Measurements from ENCODE around the gene SERTAD1.

SERTAD1 gene

DNA sequence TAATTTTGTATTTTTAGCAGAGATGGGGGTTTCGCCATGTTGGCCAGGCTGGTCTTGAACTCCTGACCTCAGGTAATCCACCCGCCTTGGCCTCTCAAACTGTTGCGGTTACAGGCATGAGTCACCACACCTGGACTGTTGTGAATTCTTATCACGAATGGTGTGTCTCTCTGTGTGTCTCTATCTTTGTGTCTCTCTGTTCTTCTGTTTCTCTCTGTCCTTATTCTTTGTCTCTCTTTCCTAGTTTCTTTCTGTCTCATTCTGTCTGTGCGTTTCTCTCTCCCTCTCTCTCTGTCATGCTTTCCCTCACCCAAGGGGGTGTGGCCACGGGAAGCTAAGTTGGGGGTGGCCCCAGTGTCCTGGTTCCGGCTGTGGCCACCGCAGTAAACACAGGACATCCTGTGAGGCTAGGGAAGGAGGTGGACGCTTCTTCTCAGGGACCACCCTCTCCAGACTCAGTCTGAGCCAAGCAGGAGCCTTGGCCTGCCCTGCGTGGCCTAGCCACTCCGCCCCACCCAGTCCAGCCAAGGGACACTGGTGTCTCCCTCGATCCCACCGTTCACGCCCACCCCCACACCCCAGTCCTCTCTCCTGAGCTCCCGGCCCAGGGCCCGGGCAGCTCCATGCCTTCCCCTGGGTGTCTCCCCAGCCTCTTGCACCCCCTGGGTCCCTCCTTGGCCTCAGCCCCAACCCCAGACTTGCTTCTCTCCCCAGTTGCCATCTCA is 8.7 kb downstream of the SERTAD1 start:
- peak; percentile 67; the same call in 1 of the 2 replicates for TF ChIP-seq SIN3A (IDR thresholded peaks at IDR 0.05; ENCODE audit: borderline replicate concordance, insufficient read depth, low read length)
- TF ChIP-seq, protein P1, sequence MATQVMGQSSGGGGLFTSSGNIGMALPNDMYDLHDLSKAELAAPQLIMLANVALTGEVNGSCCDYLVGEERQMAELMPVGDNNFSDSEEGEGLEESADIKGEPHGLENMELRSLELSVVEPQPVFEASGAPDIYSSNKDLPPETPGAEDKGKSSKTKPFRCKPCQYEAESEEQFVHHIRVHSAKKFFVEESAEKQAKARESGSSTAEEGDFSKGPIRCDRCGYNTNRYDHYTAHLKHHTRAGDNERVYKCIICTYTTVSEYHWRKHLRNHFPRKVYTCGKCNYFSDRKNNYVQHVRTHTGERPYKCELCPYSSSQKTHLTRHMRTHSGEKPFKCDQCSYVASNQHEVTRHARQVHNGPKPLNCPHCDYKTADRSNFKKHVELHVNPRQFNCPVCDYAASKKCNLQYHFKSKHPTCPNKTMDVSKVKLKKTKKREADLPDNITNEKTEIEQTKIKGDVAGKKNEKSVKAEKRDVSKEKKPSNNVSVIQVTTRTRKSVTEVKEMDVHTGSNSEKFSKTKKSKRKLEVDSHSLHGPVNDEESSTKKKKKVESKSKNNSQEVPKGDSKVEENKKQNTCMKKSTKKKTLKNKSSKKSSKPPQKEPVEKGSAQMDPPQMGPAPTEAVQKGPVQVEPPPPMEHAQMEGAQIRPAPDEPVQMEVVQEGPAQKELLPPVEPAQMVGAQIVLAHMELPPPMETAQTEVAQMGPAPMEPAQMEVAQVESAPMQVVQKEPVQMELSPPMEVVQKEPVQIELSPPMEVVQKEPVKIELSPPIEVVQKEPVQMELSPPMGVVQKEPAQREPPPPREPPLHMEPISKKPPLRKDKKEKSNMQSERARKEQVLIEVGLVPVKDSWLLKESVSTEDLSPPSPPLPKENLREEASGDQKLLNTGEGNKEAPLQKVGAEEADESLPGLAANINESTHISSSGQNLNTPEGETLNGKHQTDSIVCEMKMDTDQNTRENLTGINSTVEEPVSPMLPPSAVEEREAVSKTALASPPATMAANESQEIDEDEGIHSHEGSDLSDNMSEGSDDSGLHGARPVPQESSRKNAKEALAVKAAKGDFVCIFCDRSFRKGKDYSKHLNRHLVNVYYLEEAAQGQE (IDR thresholded peaks at IDR 0.05; ENCODE audit: insufficient read depth in 1 of 2, low read depth in 2 of 2, low read length in 2 of 2) = no peak
- TF ChIP-seq TAF1 (IDR thresholded peaks at IDR 0.05; ENCODE audit: borderline replicate concordance, insufficient read depth, low read length) = no peak
- 0 out of 2 replicates have a peak, but pooled peaks have one; percentile 40 for TF ChIP-seq POLR2AphosphoS5 (IDR thresholded peaks at IDR 0.05; ENCODE audit: low read depth, low read length)
- TF ChIP-seq FOXP2 (optimal IDR thresholded peaks at IDR 0.05; ENCODE audit: borderline replicate concordance, extremely low read depth, extremely low read length, insufficient read depth) = peak; percentile 100

DNA sequence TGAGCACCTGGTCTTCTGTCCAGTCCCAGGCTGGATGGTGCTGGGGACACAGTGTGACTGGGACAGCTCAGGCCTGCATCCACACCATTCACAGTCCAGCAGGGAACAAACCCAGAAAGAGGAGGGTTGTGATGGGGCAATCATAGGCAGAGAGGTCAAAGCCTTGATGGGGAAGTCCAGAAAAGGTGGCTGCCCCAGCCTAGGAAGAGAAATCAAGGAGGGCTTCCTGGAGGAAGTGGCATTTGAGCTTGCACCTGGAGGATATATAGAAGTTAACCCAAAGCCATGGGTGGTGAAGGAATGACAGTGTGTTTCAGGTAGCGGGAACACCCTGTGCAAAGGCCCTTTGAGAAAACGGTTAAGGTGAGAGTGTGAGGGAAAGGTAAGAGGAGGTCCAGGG is 10.0 kb downstream of the SERTAD1 start:
- TF ChIP-seq TAF1 (IDR thresholded peaks at IDR 0.05; ENCODE audit: borderline replicate concordance, insufficient read depth, low read length) = no peak
- TF ChIP-seq, protein P1 (IDR thresholded peaks at IDR 0.05; ENCODE audit: insufficient read depth in 1 of 2, low read depth in 2 of 2, low read length in 2 of 2) = no peak
- no peak for TF ChIP-seq SIN3A (IDR thresholded peaks at IDR 0.05; ENCODE audit: borderline replicate concordance, insufficient read depth, low read length)
- no peak for TF ChIP-seq POLR2AphosphoS5 (IDR thresholded peaks at IDR 0.05; ENCODE audit: low read depth, low read length)
- TF ChIP-seq FOXP2 (optimal IDR thresholded peaks at IDR 0.05; ENCODE audit: borderline replicate concordance, extremely low read depth, extremely low read length, insufficient read depth) = no peak

DNA sequence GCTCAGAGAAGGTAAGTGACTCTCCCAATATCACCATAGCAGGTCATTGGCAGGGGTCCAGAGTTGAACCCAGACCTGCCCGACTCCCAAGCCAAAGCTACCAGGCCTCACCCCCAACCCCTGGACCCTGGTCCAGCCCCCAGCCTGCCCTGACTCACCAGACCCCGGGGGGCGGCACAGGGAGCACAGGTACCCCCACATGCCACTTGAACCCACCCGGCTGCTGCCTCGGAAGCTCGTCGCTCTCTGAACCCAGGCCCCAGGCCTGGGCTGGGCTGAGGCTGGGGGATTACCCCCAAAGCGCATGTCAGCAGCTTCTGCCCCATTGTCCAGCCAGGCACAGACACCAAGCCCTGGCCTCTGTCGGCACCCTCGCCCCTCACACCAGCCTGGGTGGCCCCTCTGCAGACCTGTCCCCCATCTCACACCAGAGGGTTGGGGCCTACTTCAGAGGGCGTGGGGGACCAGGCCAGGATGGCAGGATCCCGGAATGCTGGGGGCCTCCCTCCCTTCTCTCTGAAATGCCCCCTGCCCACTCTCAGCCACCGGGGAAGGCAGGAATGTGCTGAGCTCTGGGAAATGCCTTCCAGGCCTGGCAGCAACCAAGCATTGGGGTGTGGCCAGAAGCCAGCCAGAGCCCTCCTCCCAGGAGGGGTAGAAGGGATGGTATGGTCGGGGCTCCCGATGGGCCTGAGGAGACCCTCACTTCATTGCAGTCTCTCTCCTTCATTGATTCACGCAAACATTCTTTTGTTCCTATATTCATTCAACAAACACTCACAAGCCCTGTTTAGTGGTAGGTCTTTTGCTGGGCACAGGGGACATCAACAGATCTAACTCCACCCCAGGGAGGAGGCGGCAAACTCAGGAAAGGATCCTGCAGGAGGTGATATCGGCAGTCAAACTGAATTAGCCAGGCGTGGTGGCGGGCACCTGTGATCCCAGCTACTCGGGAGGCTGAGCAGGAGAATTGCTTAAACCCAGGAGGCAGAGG is 11.0 kb downstream of the SERTAD1 start:
- TF ChIP-seq, protein P1 (IDR thresholded peaks at IDR 0.05; ENCODE audit: insufficient read depth in 1 of 2, low read depth in 2 of 2, low read length in 2 of 2) = no peak
- TF ChIP-seq TAF1 (IDR thresholded peaks at IDR 0.05; ENCODE audit: borderline replicate concordance, insufficient read depth, low read length) (no peak), SIN3A (IDR thresholded peaks at IDR 0.05; ENCODE audit: borderline replicate concordance, insufficient read depth, low read length) (no peak), FOXP2 (optimal IDR thresholded peaks at IDR 0.05; ENCODE audit: borderline replicate concordance, extremely low read depth, extremely low read length, insufficient read depth) (no peak), POLR2AphosphoS5 (IDR thresholded peaks at IDR 0.05; ENCODE audit: low read depth, low read length) (no peak)

DNA sequence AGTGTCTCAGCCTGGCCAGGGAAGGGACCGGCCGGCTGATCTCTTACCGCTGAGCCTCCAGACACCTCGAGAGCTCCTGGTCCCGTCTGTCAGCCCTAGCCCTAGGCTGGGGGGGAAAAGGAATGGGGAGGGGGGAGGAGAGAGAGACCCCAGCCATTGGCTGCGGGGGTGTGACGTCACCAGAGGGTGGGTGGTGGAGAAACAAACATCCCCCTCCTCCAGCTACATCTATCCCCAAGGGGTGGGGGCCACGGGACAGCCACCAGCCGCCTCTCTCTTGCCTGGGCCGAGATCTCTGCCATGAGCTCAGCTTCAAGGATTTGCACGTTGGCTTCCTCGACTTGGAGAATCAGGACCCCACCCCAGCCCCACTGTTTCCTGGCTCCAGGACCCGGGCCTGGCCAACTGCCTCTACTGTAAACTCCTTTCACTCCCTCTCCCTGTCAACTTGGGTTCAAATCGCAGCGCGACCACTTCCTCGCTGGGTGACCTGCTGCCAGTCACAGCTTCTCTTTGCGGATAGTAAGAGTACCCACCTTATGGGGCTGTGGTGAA is 12.4 kb downstream of the SERTAD1 start, which contains the start of gene PRX:
Gene PRX (minus strand): TSS at position 88 of the 555 bp plus-strand sequence. CDS start 5,446 bp downstream, outside the sequence.
- no peak for TF ChIP-seq SIN3A (IDR thresholded peaks at IDR 0.05; ENCODE audit: borderline replicate concordance, insufficient read depth, low read length)
- no peak for TF ChIP-seq TAF1 (IDR thresholded peaks at IDR 0.05; ENCODE audit: borderline replicate concordance, insufficient read depth, low read length)
- no peak for TF ChIP-seq FOXP2 (optimal IDR thresholded peaks at IDR 0.05; ENCODE audit: borderline replicate concordance, extremely low read depth, extremely low read length, insufficient read depth)
- TF ChIP-seq, protein P1 (IDR thresholded peaks at IDR 0.05; ENCODE audit: insufficient read depth in 1 of 2, low read depth in 2 of 2, low read length in 2 of 2) = no peak
- no peak for TF ChIP-seq POLR2AphosphoS5 (IDR thresholded peaks at IDR 0.05; ENCODE audit: low read depth, low read length)

Data from PFSK-1 (cell line).